ENCODE data around the gene KRIT1.

The KRIT1 gene

GRCh38 chr7:92161271-92161670 is 84.4 kb downstream of the KRIT1 start:
- Histone ChIP-seq H3K36me3 (ENCODE audit: insufficient read depth, low read length) (no peaks in the 10 kb centered on the region), H3K9me3 (ENCODE audit: low read length) (no peaks in the 10 kb centered on the region), H4K20me1 (ENCODE audit: insufficient read depth, low read length) (no peaks in the 10 kb centered on the region), H3K9ac (ENCODE audit: low read length) (no peak overlapping the region), H3K4me1 (ENCODE audit: insufficient read depth, low read length, severe bottlenecking) (no peaks in the 10 kb centered on the region), H3F3A (ENCODE audit: insufficient read depth, low read length) (no peaks in the 10 kb centered on the region), H3K4me2 (ENCODE audit: low read length) (no peak overlapping the region), H3K27me3 (ENCODE audit: insufficient read depth, low read length) (no peaks in the 10 kb centered on the region), H3K79me2 (ENCODE audit: insufficient read depth, low read length) (no peaks in the 10 kb centered on the region), H3K9me2 (ENCODE audit: low read depth, low read length) (no peaks in the 10 kb centered on the region), H3K27ac (ENCODE audit: low read depth, low read length, poor library complexity, severe bottlenecking) (no peak overlapping the region), H3K4me3 (ENCODE audit: low read depth, low read length, poor library complexity, severe bottlenecking) (no peak overlapping the region), H2AFZ (ENCODE audit: low read length) (no peak overlapping the region)
- TF ChIP-seq CTCF (IDR thresholded peaks at IDR 0.05; ENCODE audit: low read length) (no peak), EZH2 (IDR thresholded peaks at IDR 0.05; ENCODE audit: borderline replicate concordance, low read length) (no peak)

GRCh38 chr7:92158660-92159575 is 86.8 kb downstream of the KRIT1 start:
- Histone ChIP-seq H3K4me2 (ENCODE audit: low read length) (no peak overlapping the region), H2AFZ (ENCODE audit: low read length) (no peak overlapping the region), H3K79me2 (ENCODE audit: insufficient read depth, low read length) (no peaks in the 10 kb centered on the region), H3F3A (ENCODE audit: insufficient read depth, low read length) (no peaks in the 10 kb centered on the region), H3K9me3 (ENCODE audit: low read length) (no peaks in the 10 kb centered on the region), H3K4me1 (ENCODE audit: insufficient read depth, low read length, severe bottlenecking) (no peaks in the 10 kb centered on the region), H3K27ac (ENCODE audit: low read depth, low read length, poor library complexity, severe bottlenecking) (no peak overlapping the region), H4K20me1 (ENCODE audit: insufficient read depth, low read length) (no peaks in the 10 kb centered on the region), H3K27me3 (ENCODE audit: insufficient read depth, low read length) (no peaks in the 10 kb centered on the region), H3K36me3 (ENCODE audit: insufficient read depth, low read length) (no peaks in the 10 kb centered on the region), H3K9me2 (ENCODE audit: low read depth, low read length) (no peaks in the 10 kb centered on the region), H3K4me3 (ENCODE audit: low read depth, low read length, poor library complexity, severe bottlenecking) (no peak overlapping the region), H3K9ac (ENCODE audit: low read length) (no peak overlapping the region)
- no peak for TF ChIP-seq CTCF (IDR thresholded peaks at IDR 0.05; ENCODE audit: low read length)
- TF ChIP-seq EZH2 (IDR thresholded peaks at IDR 0.05; ENCODE audit: borderline replicate concordance, low read length): no peak

- H3K4me3 ChIP-seq (ENCODE audit: low read depth, low read length, poor library complexity, severe bottlenecking): no peak overlapping the region
Measured at GRCh38 chr7:92156990-92157389, 88.7 kb downstream of the KRIT1 start.

More at GRCh38 chr7:92156990-92157389, 88.7 kb downstream of the KRIT1 start:
- no peaks in the 10 kb centered on the region for H3K36me3 ChIP-seq (ENCODE audit: insufficient read depth, low read length)
- H2AFZ ChIP-seq (ENCODE audit: low read length): no peak overlapping the region
- H3K4me2 ChIP-seq (ENCODE audit: low read length): no peak overlapping the region
- H3F3A ChIP-seq (ENCODE audit: insufficient read depth, low read length): no peaks in the 10 kb centered on the region
- no peaks in the 10 kb centered on the region for H3K9me2 ChIP-seq (ENCODE audit: low read depth, low read length)
- H3K79me2 ChIP-seq (ENCODE audit: insufficient read depth, low read length): no peaks in the 10 kb centered on the region
- H4K20me1 ChIP-seq (ENCODE audit: insufficient read depth, low read length): no peaks in the 10 kb centered on the region
- no peaks in the 10 kb centered on the region for H3K9me3 ChIP-seq (ENCODE audit: low read length)
- no peak overlapping the region for H3K27ac ChIP-seq (ENCODE audit: low read depth, low read length, poor library complexity, severe bottlenecking)
- no peaks in the 10 kb centered on the region for H3K4me1 ChIP-seq (ENCODE audit: insufficient read depth, low read length, severe bottlenecking)
- H3K9ac ChIP-seq (ENCODE audit: low read length): no peak overlapping the region
- no peak for TF ChIP-seq EZH2 (IDR thresholded peaks at IDR 0.05; ENCODE audit: borderline replicate concordance, low read length)
- no peak for TF ChIP-seq CTCF (IDR thresholded peaks at IDR 0.05; ENCODE audit: low read length)
- H3K27me3 ChIP-seq (ENCODE audit: insufficient read depth, low read length): no peaks in the 10 kb centered on the region

Measured in OCI-LY1 (cell line).